H9 (cell line): ENCODE data around the gene IL10. TPM values are rescaled to one million over a fixed set of nuclear protein-coding genes. Genes with fewer than 3 reads are reported as not detected.

Experiments used
- DNase-seq: peaks from one replicate; pipeline ENCODE4 v3.0.0-alpha.2; 2017
- H2AFZ ChIP-seq: one replicate; pipeline ENCODE4 v1.6.1; 2013; ENCODE audit warnings: mild to moderate bottlenecking, low read length, control low read depth, moderate library complexity
- H2AK5ac ChIP-seq: 2 replicates; pipeline ENCODE4 v1.6.1; 2013; ENCODE audit warnings: low read length, control low read depth, mixed read lengths; ENCODE audit not compliant: insufficient read length
- H2BK120ac ChIP-seq: one replicate; pipeline ENCODE4 v1.6.1; 2013; ENCODE audit warnings: low read depth, mild to moderate bottlenecking, low read length, control low read depth, inconsistent platforms; ENCODE audit not compliant: poor library complexity, severe bottlenecking
- H2BK12ac ChIP-seq: 2 replicates; pipeline ENCODE4 v1.6.1; 2013; ENCODE audit warnings: low read length, control low read depth, mixed read lengths, low read depth; ENCODE audit not compliant: insufficient read length
- H2BK15ac ChIP-seq: 2 replicates; pipeline ENCODE4 v1.6.1; 2013; ENCODE audit warnings: low read depth, low read length, control low read depth
- H2BK20ac ChIP-seq: one replicate; pipeline ENCODE4 v1.6.1; 2013; ENCODE audit warnings: low read depth, mild to moderate bottlenecking, low read length, control low read depth, inconsistent platforms; ENCODE audit not compliant: poor library complexity, severe bottlenecking
- H2BK5ac ChIP-seq: 2 replicates; pipeline ENCODE4 v1.6.1; 2013; ENCODE audit warnings: low read length, control low read depth, mixed read lengths; ENCODE audit not compliant: insufficient read length
- H3K14ac ChIP-seq: 2 replicates; pipeline ENCODE4 v1.6.1; 2013; ENCODE audit warnings: low read length, control low read depth; ENCODE audit not compliant: insufficient read depth
- H3K18ac ChIP-seq: 2 replicates; pipeline ENCODE4 v1.6.1; 2013; ENCODE audit warnings: low read depth, mild to moderate bottlenecking, mixed read lengths, low read length, control low read depth; ENCODE audit not compliant: insufficient read length
- H3K23ac ChIP-seq: 2 replicates; pipeline ENCODE4 v1.6.1; 2013; ENCODE audit warnings: low read length, control low read depth, mixed read lengths, low read depth; ENCODE audit not compliant: insufficient read length
- H3K23me2 ChIP-seq: 2 replicates; pipeline ENCODE4 v1.6.1; 2013; ENCODE audit warnings: low read depth, mild to moderate bottlenecking, mixed read lengths, low read length, control low read depth; ENCODE audit not compliant: insufficient read length, poor library complexity, severe bottlenecking
- H3K27ac ChIP-seq: 2 replicates; pipeline ENCODE4 v1.5.1; 2013; ENCODE audit warnings: low read length, control low read depth, mixed read lengths, low read depth; ENCODE audit not compliant: insufficient read length
- H3K27me3 ChIP-seq: 2 replicates; pipeline ENCODE4 v1.6.1; 2013; ENCODE audit warnings: low read length, control low read depth, inconsistent platforms; ENCODE audit not compliant: insufficient read depth
- H3K4ac ChIP-seq: 2 replicates; pipeline ENCODE4 v1.6.1; 2013; ENCODE audit warnings: low read depth, mild to moderate bottlenecking, control low read depth, inconsistent platforms, low read length, moderate library complexity
- H3K4me1 ChIP-seq: 2 replicates; pipeline ENCODE4 v1.6.1; 2013; ENCODE audit warnings: low read length, control low read depth, inconsistent platforms; ENCODE audit not compliant: insufficient read depth
- H3K4me2 ChIP-seq: 2 replicates; pipeline ENCODE4 v1.6.1; 2013; ENCODE audit warnings: low read length, control low read depth, mixed read lengths; ENCODE audit not compliant: insufficient read length, insufficient read depth
- H3K56ac ChIP-seq: 2 replicates; pipeline ENCODE4 v1.6.1; 2013; ENCODE audit warnings: low read depth, mild to moderate bottlenecking, mixed read lengths, low read length, control low read depth; ENCODE audit not compliant: insufficient read length
- H3K79me1 ChIP-seq: 2 replicates; pipeline ENCODE4 v1.6.1; 2013; ENCODE audit warnings: low read depth, mild to moderate bottlenecking, moderate library complexity, low read length, control low read depth, inconsistent platforms; ENCODE audit not compliant: insufficient read depth, poor library complexity, severe bottlenecking
- H3K79me2 ChIP-seq: 2 replicates; pipeline ENCODE4 v1.6.1; 2013; ENCODE audit warnings: low read length, control low read depth, inconsistent platforms; ENCODE audit not compliant: insufficient read depth
- H3K9ac ChIP-seq: 2 replicates; pipeline ENCODE4 v1.6.1; 2013; ENCODE audit warnings: low read length, control low read depth, mixed read lengths; ENCODE audit not compliant: insufficient read length; ENCODE audit errors: extremely low read depth
- H3K9me3 ChIP-seq: one replicate; pipeline ENCODE4 v1.6.1; 2013; ENCODE audit warnings: low read depth, low read length, inconsistent platforms; ENCODE audit not compliant: control insufficient read depth
- H3T11ph ChIP-seq: one replicate; pipeline ENCODE4 v1.6.1; 2013; ENCODE audit warnings: mild to moderate bottlenecking, low read length, control low read depth, inconsistent platforms
- H4K20me1 ChIP-seq: one replicate; pipeline ENCODE4 v1.6.1; 2013; ENCODE audit not compliant: control insufficient read depth, insufficient read length, insufficient read depth
- H4K5ac ChIP-seq: 2 replicates; pipeline ENCODE4 v1.6.1; 2013; ENCODE audit warnings: low read depth, mild to moderate bottlenecking, mixed read lengths, low read length, control low read depth; ENCODE audit not compliant: insufficient read length
- H4K8ac ChIP-seq: replicated peaks from 2 replicates; pipeline ENCODE4 v1.6.1; 2013; ENCODE audit warnings: low read length, control low read depth, mixed read lengths, low read depth; ENCODE audit not compliant: insufficient read length
- H4K91ac ChIP-seq: 2 replicates; pipeline ENCODE4 v1.6.1; 2013; ENCODE audit warnings: low read depth, mild to moderate bottlenecking, moderate library complexity, mixed read lengths, low read length, control low read depth; ENCODE audit not compliant: insufficient read length
- H3K27ac Mint-ChIP-seq, 3 experiments: 2 replicates in 2 of 3; 3 replicates in 1 of 3; pipeline ENCODE4 v1.8.0; 2020 to 2021; ENCODE audit warnings: mixed read lengths in 3 of 3, mild to moderate bottlenecking in 1 of 3, moderate library complexity in 1 of 3
- H3K27me3 Mint-ChIP-seq: 2 replicates; pipeline ENCODE4 v1.8.0; 2021; ENCODE audit warnings: low read depth, mild to moderate bottlenecking, moderate library complexity, mixed read lengths
- H3K36me3 Mint-ChIP-seq, 3 experiments: 2 replicates in 2 of 3; 3 replicates in 1 of 3; pipeline ENCODE4 v1.8.0; 2020 to 2021; ENCODE audit warnings: low read depth in 3 of 3, mixed read lengths in 3 of 3; ENCODE audit not compliant: insufficient read depth in 1 of 3
- H3K4me1 Mint-ChIP-seq, 2 experiments: 2 replicates each; pipeline ENCODE4 v1.8.0; 2020; ENCODE audit warnings: mixed read lengths in 2 of 2
- H3K4me3 Mint-ChIP-seq, 2 experiments: 2 replicates in 1 of 2; 3 replicates in 1 of 2; pipeline ENCODE4 v1.8.0; 2020 to 2021; ENCODE audit warnings: mild to moderate bottlenecking in 2 of 2, mixed read lengths in 2 of 2, moderate library complexity in 1 of 2
- H3K9me3 Mint-ChIP-seq, 2 experiments: 2 replicates in 1 of 2; 3 replicates in 1 of 2; pipeline ENCODE4 v1.8.0; 2020; ENCODE audit warnings: mild to moderate bottlenecking in 2 of 2, mixed read lengths in 2 of 2, moderate library complexity in 1 of 2
- CTCF ChIP-seq: fragments of 200-600 bp; sonication (generic); conservative IDR thresholded peaks from 3 replicates; pipeline ENCODE4 v1.8.0; 2021; ENCODE audit warnings: antibody characterized with exemption, mild to moderate bottlenecking
- WGBS: extraction: QIAGEN DNeasy Blood & Tissue Kit; methylation state at CpG from one replicate; pipeline ENCODE4 v1.1.7; 2013; ENCODE audit warnings: missing lambda C conversion rate, low lambda C conversion rate, mixed read lengths; ENCODE audit not compliant: insufficient read length; ENCODE audit errors: extremely low coverage; 5-methylcytosine and 5-hydroxymethylcytosine counted together
- total RNA-seq: library from RNA; stranded (reverse); gene quantifications from 2 replicates; pipeline ENCODE4 v1.2.1, GENCODE V29; 2021

The IL10 gene
- total RNA-seq, 1 experiment from 2014 or later: not detected

- Mint-ChIP-seq H3K9me3 (no peaks in the 10 kb centered on the region), H3K27ac (no peak overlapping the region; a peak in 1 of 7 replicates), H3K36me3 (peaks cover 4 to 38% (median 34%) of the 10 kb centered on the region in 3 experiments; a peak in 6 of 7 replicates), H3K27me3 (no peaks in the 10 kb centered on the region; the same call in 1 of the 2 replicates), H3K4me3 (no peak overlapping the region), H3K4me1 (no peaks in the 10 kb centered on the region)
- WGBS: no CpG with 5 or more reads among the region's 11 CpGs
- H3K14ac ChIP-seq: no peak overlapping the region
- H2BK12ac ChIP-seq: no peak overlapping the region
- no peaks in the 10 kb centered on the region for H3K23me2 ChIP-seq
- no peak overlapping the region for H2BK120ac ChIP-seq
- no peaks in the 10 kb centered on the region for H3K4me1 ChIP-seq
- H3K9me3 ChIP-seq: no peaks in the 10 kb centered on the region
- H4K8ac ChIP-seq: no peak overlapping the region
- no peak overlapping the region for H2AK5ac ChIP-seq
- no peaks in the 10 kb centered on the region for H3K27me3 ChIP-seq
- no peak overlapping the region for H3K4me2 ChIP-seq
- no peak overlapping the region for H3T11ph ChIP-seq
- no peaks in the 10 kb centered on the region for H4K20me1 ChIP-seq
- no peak overlapping the region for H3K27ac ChIP-seq
- H4K5ac ChIP-seq: no peak overlapping the region
- H4K91ac ChIP-seq: no peak overlapping the region
- H3K18ac ChIP-seq: no peak overlapping the region
- no peak overlapping the region for H2BK15ac ChIP-seq
- no peak overlapping the region for H2BK5ac ChIP-seq
- H2BK20ac ChIP-seq: no peak overlapping the region
- H3K56ac ChIP-seq: no peak overlapping the region
- no peak overlapping the region for H3K23ac ChIP-seq
- no peak overlapping the region for H2AFZ ChIP-seq
- H3K4ac ChIP-seq: no peak overlapping the region
- TF ChIP-seq CTCF: no peak
- H3K79me2 ChIP-seq: no peaks in the 10 kb centered on the region
- H3K9ac ChIP-seq: no peak overlapping the region
- no peak for DNase-seq
- no peaks in the 10 kb centered on the region for H3K79me1 ChIP-seq
Measured at GRCh38 chr1:206732992-206733391, 39.3 kb downstream of the IL10 start.
